Fibroblast of lung (primary cell): ENCODE measurements around the gene WFDC2. TPM values are rescaled to one million over a fixed set of nuclear protein-coding genes. Genes with fewer than 3 reads are reported as not detected.

Source experiments
- DNase-seq, 2 donors: peaks; one replicate each; pipeline versions ENCODE4 v3.0.0 to v3.0.0-alpha.2; 2010; ENCODE audit warnings: low read depth in 2 of 2
- H2AFZ ChIP-seq: 2 replicates; pipeline ENCODE4 v1.5.1; 2012; ENCODE audit warnings: low read length, control low read depth, inconsistent platforms
- H3K27ac ChIP-seq: 2 replicates; pipeline ENCODE4 v1.5.1; 2011; ENCODE audit warnings: low read length, control low read depth; ENCODE audit not compliant: insufficient read depth
- H3K27me3 ChIP-seq: 2 replicates; pipeline ENCODE4 v1.5.1; 2011; ENCODE audit warnings: mild to moderate bottlenecking, low read length; ENCODE audit not compliant: control insufficient read depth, insufficient read depth
- H3K36me3 ChIP-seq: 2 replicates; pipeline ENCODE4 v1.5.1; 2011; ENCODE audit warnings: low read length; ENCODE audit not compliant: control insufficient read depth, insufficient read depth
- H3K4me1 ChIP-seq: 2 replicates; pipeline ENCODE4 v1.5.1; 2011; ENCODE audit warnings: low read length; ENCODE audit not compliant: control insufficient read depth, insufficient read depth; ENCODE audit errors: extremely low read depth
- H3K4me2 ChIP-seq: 2 replicates; pipeline ENCODE4 v1.5.1; 2011; ENCODE audit warnings: low read length, control low read depth; ENCODE audit not compliant: insufficient read depth; ENCODE audit errors: extremely low read depth
- H3K4me3 ChIP-seq, 4 experiments: fragments of 200-600 bp in 1 of 4; sonication (generic) in 1 of 4; replicated peaks in 1 of 4; 2 replicates each; pipeline ENCODE4 v1.5.1; 2011 to 2016; ENCODE audit warnings: low read length in 4 of 4, low read depth in 3 of 4, mild to moderate bottlenecking in 3 of 4, control low read depth in 2 of 4, inconsistent platforms in 1 of 4, mixed read lengths in 1 of 4; ENCODE audit not compliant: insufficient read depth in 1 of 4; ENCODE audit errors: control extremely low read depth in 1 of 4
- H3K79me2 ChIP-seq: 2 replicates; pipeline ENCODE4 v1.5.1; 2012; ENCODE audit warnings: mild to moderate bottlenecking, low read length, inconsistent platforms; ENCODE audit not compliant: control insufficient read depth, insufficient read depth
- H3K9ac ChIP-seq: 2 replicates; pipeline ENCODE4 v1.5.1; 2011; ENCODE audit warnings: mild to moderate bottlenecking, low read length, control low read depth; ENCODE audit not compliant: insufficient read depth
- H3K9me3 ChIP-seq: 2 replicates; pipeline ENCODE4 v1.5.1; 2012; ENCODE audit warnings: low read depth, low read length; ENCODE audit not compliant: control insufficient read depth, insufficient read depth
- H4K20me1 ChIP-seq: 2 replicates; pipeline ENCODE4 v1.5.1; 2011; ENCODE audit warnings: low read length; ENCODE audit not compliant: control insufficient read depth, insufficient read depth; ENCODE audit errors: extremely low read depth
- CTCF ChIP-seq, 2 donors: IDR thresholded peaks in 1 of 2; conservative IDR thresholded peaks in 1 of 2; 1 replicate in 1 of 2; 2 replicates in 1 of 2; pipeline ENCODE4 v1.5.1; 2011 to 2012; ENCODE audit warnings: low read length in 2 of 2, control low read depth in 1 of 2, inconsistent platforms in 1 of 2, low read depth in 1 of 2, mild to moderate bottlenecking in 1 of 2
- EZH2 ChIP-seq: IDR thresholded peaks from 2 replicates; pipeline ENCODE4 v1.5.1; 2012; ENCODE audit warnings: low read length, control low read depth, mild to moderate bottlenecking; ENCODE audit errors: missing control alignments
- polyA plus RNA-seq, 2 donors: library from polyadenylated mRNA; depleted of rRNA in 1 of 2; stranded (reverse) in 1 of 2; unstranded in 1 of 2; fragments of >200 nt; gene quantifications; 2 replicates each; pipeline ENCODE4 v1.2.1, GENCODE V29; 2011 to 2012; ENCODE audit warnings: missing spikeins in 1 of 2
- total RNA-seq: library from RNA; depleted of rRNA; stranded (reverse); fragments of >200 nt; gene quantifications from 2 replicates; pipeline ENCODE4 v1.2.1, GENCODE V29; 2014

WFDC2 gene
- total and polyA plus RNA-seq, 2 donors (not counting 1 experiment from before 2014, with no cell fraction given): not detected

- H3K4me2 ChIP-seq: no peak overlapping the region
- no peak for TF ChIP-seq EZH2
- no peak for TF ChIP-seq CTCF (conservative IDR thresholded peaks at IDR 0.05 in 1 of 2, IDR thresholded peaks at IDR 0.05 in 1 of 2; ENCODE audit: low read depth in 1 of 2, low read length in 2 of 2)
- no peaks in the 10 kb centered on the region for H3K9me3 ChIP-seq
- DNase-seq: no peak
- no peak overlapping the region for H2AFZ ChIP-seq
- H3K79me2 ChIP-seq: no peaks in the 10 kb centered on the region
- no peaks in the 10 kb centered on the region for H3K4me1 ChIP-seq
- no peak overlapping the region for H3K4me3 ChIP-seq
- no peak overlapping the region for H3K27ac ChIP-seq
- no peaks in the 10 kb centered on the region for H4K20me1 ChIP-seq
- peaks cover 11% of the 10 kb centered on the region for H3K36me3 ChIP-seq
- H3K9ac ChIP-seq: no peak overlapping the region
- H3K27me3 ChIP-seq: no peaks in the 10 kb centered on the region
These were observed 44.0 kb upstream of the WFDC2 start for GRCh38 chr20:45425561-45425960.

GRCh38 chr20:45426320-45427016, 43.1 kb upstream of the WFDC2 start:
- Histone ChIP-seq H3K9ac (no peak overlapping the region), H3K27ac (no peak overlapping the region), H3K4me2 (no peak overlapping the region), H3K9me3 (no peaks in the 10 kb centered on the region), H3K27me3 (no peaks in the 10 kb centered on the region), H3K4me1 (no peaks in the 10 kb centered on the region), H3K36me3 (peaks cover 7% of the 10 kb centered on the region), H3K79me2 (no peaks in the 10 kb centered on the region), H3K4me3 (no peak overlapping the region), H4K20me1 (no peaks in the 10 kb centered on the region), H2AFZ (no peak overlapping the region)
- DNase-seq: no peak
- TF ChIP-seq CTCF (conservative IDR thresholded peaks at IDR 0.05 in 1 of 2, IDR thresholded peaks at IDR 0.05 in 1 of 2; ENCODE audit: low read depth in 1 of 2, low read length in 2 of 2) (no peak), EZH2 (no peak)

GRCh38 chr20:45427236-45428149, 42.1 kb upstream of the WFDC2 start:
- Histone ChIP-seq H3K4me3 (no peak overlapping the region), H3K79me2 (no peaks in the 10 kb centered on the region), H3K27ac (no peak overlapping the region)

More at GRCh38 chr20:45427236-45428149, 42.1 kb upstream of the WFDC2 start:
- TF ChIP-seq EZH2: no peak
- TF ChIP-seq CTCF (conservative IDR thresholded peaks at IDR 0.05 in 1 of 2, IDR thresholded peaks at IDR 0.05 in 1 of 2; ENCODE audit: low read depth in 1 of 2, low read length in 2 of 2): no peak
- H2AFZ ChIP-seq: no peak overlapping the region
- H3K9ac ChIP-seq: no peak overlapping the region
- no peaks in the 10 kb centered on the region for H4K20me1 ChIP-seq
- H3K4me1 ChIP-seq: no peaks in the 10 kb centered on the region
- no peaks in the 10 kb centered on the region for H3K27me3 ChIP-seq
- H3K4me2 ChIP-seq: no peak overlapping the region
- H3K36me3 ChIP-seq: peaks cover 7% of the 10 kb centered on the region
- DNase-seq: no peak
- H3K9me3 ChIP-seq: no peaks in the 10 kb centered on the region
